ENCODE measurements around the gene DOCK1.
"Not testable (repeated sequence)": the region's sequence is repeated elsewhere in the genome, so short reads cannot be mapped to it uniquely, and the experiment has no call there.

DOCK1 gene

DNA sequence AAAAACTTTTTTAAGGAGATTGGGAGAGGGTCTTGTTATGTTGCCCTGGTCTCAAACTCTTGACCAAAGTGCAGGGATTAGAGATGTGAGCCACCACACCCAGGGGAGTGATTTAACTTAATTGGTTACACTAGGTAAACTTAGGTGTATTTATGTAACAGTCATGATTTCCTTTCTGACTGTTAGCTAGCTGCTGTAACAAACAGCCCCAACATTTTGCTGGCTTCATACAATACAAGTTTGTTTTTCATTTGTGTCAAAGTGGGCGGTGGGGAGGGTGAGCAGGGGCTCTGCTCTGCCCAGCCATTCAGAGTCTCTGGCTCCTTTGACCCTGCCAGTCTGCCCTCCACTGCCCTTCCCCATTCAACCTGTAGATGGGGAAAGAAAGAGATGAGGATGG, 9.3 kb downstream of the DOCK1 start:
- no peak overlapping the region for H3K4me3 ChIP-seq (ENCODE audit: low read length)
- H3K27me3 ChIP-seq (ENCODE audit: control insufficient read depth, insufficient read depth, low read length): no peaks in the 10 kb centered on the region

GRCh38 chr10:126916952-126917351, 11.7 kb downstream of the DOCK1 start:
- H3K9me3 ChIP-seq (replicated peaks; ENCODE audit: low read length); H3K4me3 ChIP-seq (ENCODE audit: low read length); H3K9ac ChIP-seq (ENCODE audit: low read depth, low read length); H3K36me3 ChIP-seq (ENCODE audit: insufficient read depth, low read length); H3K4me2 ChIP-seq (ENCODE audit: low read length); H3K27me3 ChIP-seq (ENCODE audit: control insufficient read depth, insufficient read depth, low read length): not testable (repeated sequence)
- peaks cover 13% of the 10 kb centered on the region for H3K4me1 ChIP-seq (ENCODE audit: control insufficient read depth, insufficient read depth, low read length)

More for the DNA sequence above, 9.3 kb downstream of the DOCK1 start:
- Histone ChIP-seq H3K4me2 (ENCODE audit: low read length) (no peak overlapping the region), H3K4me1 (ENCODE audit: control insufficient read depth, insufficient read depth, low read length) (peaks cover 10% of the 10 kb centered on the region), H3K9me3 (replicated peaks; ENCODE audit: low read length) (no peaks in the 10 kb centered on the region), H3K9ac (ENCODE audit: low read depth, low read length) (no peak overlapping the region), H3K36me3 (ENCODE audit: insufficient read depth, low read length) (peaks cover 6% of the 10 kb centered on the region)

DNA sequence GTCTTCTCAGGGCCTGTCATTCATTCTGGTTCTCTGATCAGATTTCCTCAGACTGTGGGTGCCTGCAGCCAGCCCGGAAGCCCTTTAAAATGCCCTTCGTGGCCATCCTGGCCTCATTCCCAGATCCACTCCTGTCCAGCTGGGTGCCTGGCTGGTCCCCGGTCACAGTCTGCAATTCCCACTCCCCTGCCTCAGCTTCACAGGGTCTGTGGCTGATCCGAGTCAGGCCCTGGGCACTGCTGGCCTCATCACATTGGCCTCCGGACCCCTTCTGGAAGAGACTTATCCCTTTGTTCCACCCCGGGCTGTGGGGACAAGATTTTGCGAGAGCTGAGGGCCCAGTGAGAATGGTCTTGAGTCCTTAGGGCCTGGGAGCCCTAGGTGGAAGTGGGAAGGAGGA, 12.1 kb downstream of the DOCK1 start:
- peaks cover 17% of the 10 kb centered on the region for H3K4me1 ChIP-seq (ENCODE audit: control insufficient read depth, insufficient read depth, low read length)
- peaks cover 3% of the 10 kb centered on the region for H3K36me3 ChIP-seq (ENCODE audit: insufficient read depth, low read length)
- H3K27me3 ChIP-seq (ENCODE audit: control insufficient read depth, insufficient read depth, low read length): no peaks in the 10 kb centered on the region
- no peak overlapping the region for H3K4me3 ChIP-seq (ENCODE audit: low read length)
- no peak overlapping the region for H3K4me2 ChIP-seq (ENCODE audit: low read length)
- H3K9ac ChIP-seq (ENCODE audit: low read depth, low read length): no peak overlapping the region
- no peaks in the 10 kb centered on the region for H3K9me3 ChIP-seq (replicated peaks; ENCODE audit: low read length)

- no peak overlapping the region for H3K9ac ChIP-seq (ENCODE audit: low read depth, low read length)
- no peaks in the 10 kb centered on the region for H3K9me3 ChIP-seq (replicated peaks; ENCODE audit: low read length)
- no peaks in the 10 kb centered on the region for H3K27me3 ChIP-seq (ENCODE audit: control insufficient read depth, insufficient read depth, low read length)
These were observed 13.0 kb downstream of the DOCK1 start for GRCh38 chr10:126917975-126918908.

GRCh38 chr10:126919426-126919825, 14.2 kb downstream of the DOCK1 start:
- H3K4me2 ChIP-seq (ENCODE audit: low read length): no peak overlapping the region

More at GRCh38 chr10:126917975-126918908, 13.0 kb downstream of the DOCK1 start:
- Histone ChIP-seq H3K4me3 (ENCODE audit: low read length) (no peak overlapping the region), H3K36me3 (ENCODE audit: insufficient read depth, low read length) (peaks cover 3% of the 10 kb centered on the region), H3K4me1 (ENCODE audit: control insufficient read depth, insufficient read depth, low read length) (peaks cover 19% of the 10 kb centered on the region), H3K4me2 (ENCODE audit: low read length) (no peak overlapping the region)

DNA sequence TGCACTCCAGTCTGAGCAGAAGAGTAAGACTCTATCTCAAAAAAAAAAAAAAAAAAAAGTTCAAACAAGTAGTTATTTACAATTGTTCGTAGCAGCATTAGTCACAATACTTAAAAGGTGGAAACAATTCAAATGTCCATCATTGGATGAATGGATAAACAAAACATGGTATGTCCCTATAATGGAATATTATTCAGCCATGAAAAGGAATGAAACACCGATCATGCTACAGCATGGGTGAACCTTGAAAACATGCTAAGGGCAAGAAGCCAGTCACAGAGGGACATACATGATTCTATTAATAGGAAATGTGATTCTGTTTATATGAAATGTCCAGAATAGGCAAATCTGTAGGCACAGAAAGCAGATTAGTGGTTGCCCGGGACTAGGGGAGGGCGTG, 15.9 kb downstream of the DOCK1 start:
- Histone ChIP-seq H3K36me3 (ENCODE audit: insufficient read depth, low read length) (peaks cover 3% of the 10 kb centered on the region), H3K9me3 (replicated peaks; ENCODE audit: low read length) (no peaks in the 10 kb centered on the region), H3K4me1 (ENCODE audit: control insufficient read depth, insufficient read depth, low read length) (peaks cover 27% of the 10 kb centered on the region), H3K4me2 (ENCODE audit: low read length) (no peak overlapping the region), H3K9ac (ENCODE audit: low read depth, low read length) (no peak overlapping the region), H3K4me3 (ENCODE audit: low read length) (no peak overlapping the region), H3K27me3 (ENCODE audit: control insufficient read depth, insufficient read depth, low read length) (no peaks in the 10 kb centered on the region)

More at GRCh38 chr10:126919426-126919825, 14.2 kb downstream of the DOCK1 start:
- Histone ChIP-seq H3K36me3 (ENCODE audit: insufficient read depth, low read length) (peaks cover 3% of the 10 kb centered on the region), H3K27me3 (ENCODE audit: control insufficient read depth, insufficient read depth, low read length) (no peaks in the 10 kb centered on the region), H3K9me3 (replicated peaks; ENCODE audit: low read length) (no peaks in the 10 kb centered on the region), H3K4me1 (ENCODE audit: control insufficient read depth, insufficient read depth, low read length) (peaks cover 19% of the 10 kb centered on the region), H3K9ac (ENCODE audit: low read depth, low read length) (no peak overlapping the region), H3K4me3 (ENCODE audit: low read length) (no peak overlapping the region)

DNA sequence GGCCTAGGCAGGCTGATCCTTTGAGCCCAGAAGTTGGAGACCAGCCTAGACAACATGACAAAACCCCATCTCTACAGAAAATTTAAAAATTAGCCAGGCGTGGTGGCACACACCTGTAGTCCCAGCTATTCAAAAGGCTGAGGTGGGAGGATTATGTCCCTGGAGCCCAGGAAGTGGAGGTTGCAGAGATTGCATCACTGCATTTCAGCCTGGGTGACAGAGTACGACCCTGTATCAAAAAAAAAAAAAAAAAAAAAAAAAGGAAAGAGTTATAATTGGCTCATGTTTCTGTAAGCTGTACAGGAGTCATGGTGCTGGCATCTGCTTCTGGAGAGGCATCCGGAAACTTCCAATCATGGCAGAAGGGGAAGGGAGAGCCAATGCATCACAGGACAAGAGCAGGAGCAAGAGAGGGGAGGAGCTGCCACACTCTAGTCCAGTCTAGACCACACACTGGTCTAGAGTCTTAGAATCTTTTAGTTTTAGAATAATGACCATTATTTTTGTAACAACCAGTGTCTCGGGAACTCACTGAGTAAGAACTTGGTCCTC, 16.8 kb downstream of the DOCK1 start:
- no peaks in the 10 kb centered on the region for H3K27me3 ChIP-seq (ENCODE audit: control insufficient read depth, insufficient read depth, low read length)
- no peaks in the 10 kb centered on the region for H3K9me3 ChIP-seq (replicated peaks; ENCODE audit: low read length)
- H3K4me2 ChIP-seq (ENCODE audit: low read length): no peak overlapping the region
- no peak overlapping the region for H3K9ac ChIP-seq (ENCODE audit: low read depth, low read length)
- no peak overlapping the region for H3K4me3 ChIP-seq (ENCODE audit: low read length)
- H3K4me1 ChIP-seq (ENCODE audit: control insufficient read depth, insufficient read depth, low read length): peaks cover 26% of the 10 kb centered on the region
- peaks cover 5% of the 10 kb centered on the region for H3K36me3 ChIP-seq (ENCODE audit: insufficient read depth, low read length)

GRCh38 chr10:126924180-126924914, 19.1 kb downstream of the DOCK1 start:
- no peak overlapping the region for H3K9ac ChIP-seq (ENCODE audit: low read depth, low read length)
- peaks cover 18% of the 10 kb centered on the region for H3K4me1 ChIP-seq (ENCODE audit: control insufficient read depth, insufficient read depth, low read length)
- H3K36me3 ChIP-seq (ENCODE audit: insufficient read depth, low read length): peaks cover 19% of the 10 kb centered on the region
- no peaks in the 10 kb centered on the region for H3K9me3 ChIP-seq (replicated peaks; ENCODE audit: low read length)
- H3K27me3 ChIP-seq (ENCODE audit: control insufficient read depth, insufficient read depth, low read length): no peaks in the 10 kb centered on the region
- H3K4me2 ChIP-seq (ENCODE audit: low read length): peak overlapping the region; percentile 20
- no peak overlapping the region for H3K4me3 ChIP-seq (ENCODE audit: low read length)

- peaks cover 18% of the 10 kb centered on the region for H3K4me1 ChIP-seq (ENCODE audit: control insufficient read depth, insufficient read depth, low read length)
- no peaks in the 10 kb centered on the region for H3K27me3 ChIP-seq (ENCODE audit: control insufficient read depth, insufficient read depth, low read length)
- peaks cover 19% of the 10 kb centered on the region for H3K36me3 ChIP-seq (ENCODE audit: insufficient read depth, low read length)
- no peaks in the 10 kb centered on the region for H3K9me3 ChIP-seq (replicated peaks; ENCODE audit: low read length)
- peak overlapping the region; percentile 20 for H3K4me2 ChIP-seq (ENCODE audit: low read length)
- no peak overlapping the region for H3K9ac ChIP-seq (ENCODE audit: low read depth, low read length)
- no peak overlapping the region for H3K4me3 ChIP-seq (ENCODE audit: low read length)
These were observed 19.7 kb downstream of the DOCK1 start for GRCh38 chr10:126924915-126925300.

- H3K27me3 ChIP-seq (ENCODE audit: control insufficient read depth, insufficient read depth, low read length): no peaks in the 10 kb centered on the region
- peaks cover 29% of the 10 kb centered on the region for H3K4me1 ChIP-seq (ENCODE audit: control insufficient read depth, insufficient read depth, low read length)
- no peak overlapping the region for H3K4me2 ChIP-seq (ENCODE audit: low read length)
- peaks cover 16% of the 10 kb centered on the region for H3K36me3 ChIP-seq (ENCODE audit: insufficient read depth, low read length)
- no peak overlapping the region for H3K9ac ChIP-seq (ENCODE audit: low read depth, low read length)
- H3K9me3 ChIP-seq (replicated peaks; ENCODE audit: low read length): no peaks in the 10 kb centered on the region
- no peak overlapping the region for H3K4me3 ChIP-seq (ENCODE audit: low read length)
These were observed 21.3 kb downstream of the DOCK1 start for GRCh38 chr10:126926568-126926967.

DNA sequence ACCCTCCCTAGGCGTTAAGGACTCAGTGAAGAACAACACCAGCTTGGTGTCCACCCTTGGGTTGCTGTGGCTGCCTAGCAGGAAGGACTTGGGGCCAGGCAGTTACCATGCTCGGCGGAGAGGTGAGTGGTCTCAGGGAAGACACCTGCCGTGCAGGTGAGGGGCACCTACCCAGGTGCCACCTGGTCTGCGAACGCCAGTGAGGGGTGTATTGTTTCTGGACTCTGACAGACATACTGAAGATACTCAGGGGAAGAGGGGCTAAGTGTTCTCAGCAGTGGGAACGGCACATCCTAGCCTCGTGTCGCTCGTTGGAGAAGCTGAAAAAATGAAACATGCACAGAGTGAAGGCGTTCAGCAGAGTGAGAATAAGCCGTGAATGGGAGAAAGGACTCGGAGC, 22.6 kb downstream of the DOCK1 start:
- Histone ChIP-seq H3K27me3 (ENCODE audit: control insufficient read depth, insufficient read depth, low read length) (no peaks in the 10 kb centered on the region), H3K9me3 (replicated peaks; ENCODE audit: low read length) (no peaks in the 10 kb centered on the region), H3K36me3 (ENCODE audit: insufficient read depth, low read length) (peaks cover 16% of the 10 kb centered on the region), H3K4me3 (ENCODE audit: low read length) (no peak overlapping the region), H3K4me1 (ENCODE audit: control insufficient read depth, insufficient read depth, low read length) (peaks cover 20% of the 10 kb centered on the region), H3K9ac (ENCODE audit: low read depth, low read length) (no peak overlapping the region), H3K4me2 (ENCODE audit: low read length) (no peak overlapping the region)

Measured in skeletal muscle satellite cell (primary cell).